ENCODE measurements around the gene UNC79.

Gene UNC79

GRCh38 chr14:93663317-93663716 lies 232.6 kb downstream of the UNC79 start:
- no peak overlapping the region for H3K27ac ChIP-seq (replicated peaks)
- TF ChIP-seq CTCF (IDR thresholded peaks at IDR 0.05; ENCODE audit: insufficient read depth, low read length) (no peak), REST (IDR thresholded peaks at IDR 0.05; ENCODE audit: insufficient replicate concordance, low read depth) (no peak), POLR2AphosphoS5 (IDR thresholded peaks at IDR 0.05; ENCODE audit: low read depth) (no peak), GABPA (IDR thresholded peaks at IDR 0.05; ENCODE audit: low read depth) (no peak), SPI1 (IDR thresholded peaks at IDR 0.05; ENCODE audit: borderline replicate concordance, low read depth) (no peak)
- no peak for DNase-seq (ENCODE audit: low read depth in 1 of 2, low spot score in 1 of 2)
- no peak overlapping the region for H3K4me3 ChIP-seq (replicated peaks; ENCODE audit: insufficient read depth, low read length)
- peaks cover 2% of the 10 kb centered on the region for H3K27me3 ChIP-seq (ENCODE audit: insufficient read depth, poor library complexity, severe bottlenecking)

- no peak for TF ChIP-seq SPI1 (IDR thresholded peaks at IDR 0.05; ENCODE audit: borderline replicate concordance, low read depth)
- no peak for TF ChIP-seq GABPA (IDR thresholded peaks at IDR 0.05; ENCODE audit: low read depth)
- no peak for TF ChIP-seq POLR2AphosphoS5 (IDR thresholded peaks at IDR 0.05; ENCODE audit: low read depth)
- TF ChIP-seq CTCF (IDR thresholded peaks at IDR 0.05; ENCODE audit: insufficient read depth, low read length): no peak
- TF ChIP-seq REST (IDR thresholded peaks at IDR 0.05; ENCODE audit: insufficient replicate concordance, low read depth): no peak
- no peak for DNase-seq (ENCODE audit: low read depth in 1 of 2, low spot score in 1 of 2)
- no peak overlapping the region for H3K4me3 ChIP-seq (replicated peaks; ENCODE audit: insufficient read depth, low read length)
- H3K27ac ChIP-seq (replicated peaks): no peak overlapping the region
- H3K27me3 ChIP-seq (ENCODE audit: insufficient read depth, poor library complexity, severe bottlenecking): peaks cover 2% of the 10 kb centered on the region
Observed at GRCh38 chr14:93665169-93665568, 234.4 kb downstream of the UNC79 start.

GRCh38 chr14:93669632-93670031 lies 238.9 kb downstream of the UNC79 start:
- Histone ChIP-seq H3K4me3 (replicated peaks; ENCODE audit: insufficient read depth, low read length) (no peak overlapping the region), H3K27ac (replicated peaks) (no peak overlapping the region), H3K27me3 (ENCODE audit: insufficient read depth, poor library complexity, severe bottlenecking) (peaks cover 5% of the 10 kb centered on the region)
- TF ChIP-seq GABPA (IDR thresholded peaks at IDR 0.05; ENCODE audit: low read depth) (no peak), CTCF (IDR thresholded peaks at IDR 0.05; ENCODE audit: insufficient read depth, low read length) (no peak), REST (IDR thresholded peaks at IDR 0.05; ENCODE audit: insufficient replicate concordance, low read depth) (no peak), SPI1 (IDR thresholded peaks at IDR 0.05; ENCODE audit: borderline replicate concordance, low read depth) (no peak), POLR2AphosphoS5 (IDR thresholded peaks at IDR 0.05; ENCODE audit: low read depth) (no peak)
- no peak for DNase-seq (ENCODE audit: low read depth in 1 of 2, low spot score in 1 of 2)
